ENCODE results near the gene ZNF554. TPM values are rescaled to one million over a fixed set of nuclear protein-coding genes. Genes with fewer than 3 reads are reported as not detected.

ZNF554 gene
- total RNA-seq, 1 donor from 2014 or later = 2.4 TPM

DNA sequence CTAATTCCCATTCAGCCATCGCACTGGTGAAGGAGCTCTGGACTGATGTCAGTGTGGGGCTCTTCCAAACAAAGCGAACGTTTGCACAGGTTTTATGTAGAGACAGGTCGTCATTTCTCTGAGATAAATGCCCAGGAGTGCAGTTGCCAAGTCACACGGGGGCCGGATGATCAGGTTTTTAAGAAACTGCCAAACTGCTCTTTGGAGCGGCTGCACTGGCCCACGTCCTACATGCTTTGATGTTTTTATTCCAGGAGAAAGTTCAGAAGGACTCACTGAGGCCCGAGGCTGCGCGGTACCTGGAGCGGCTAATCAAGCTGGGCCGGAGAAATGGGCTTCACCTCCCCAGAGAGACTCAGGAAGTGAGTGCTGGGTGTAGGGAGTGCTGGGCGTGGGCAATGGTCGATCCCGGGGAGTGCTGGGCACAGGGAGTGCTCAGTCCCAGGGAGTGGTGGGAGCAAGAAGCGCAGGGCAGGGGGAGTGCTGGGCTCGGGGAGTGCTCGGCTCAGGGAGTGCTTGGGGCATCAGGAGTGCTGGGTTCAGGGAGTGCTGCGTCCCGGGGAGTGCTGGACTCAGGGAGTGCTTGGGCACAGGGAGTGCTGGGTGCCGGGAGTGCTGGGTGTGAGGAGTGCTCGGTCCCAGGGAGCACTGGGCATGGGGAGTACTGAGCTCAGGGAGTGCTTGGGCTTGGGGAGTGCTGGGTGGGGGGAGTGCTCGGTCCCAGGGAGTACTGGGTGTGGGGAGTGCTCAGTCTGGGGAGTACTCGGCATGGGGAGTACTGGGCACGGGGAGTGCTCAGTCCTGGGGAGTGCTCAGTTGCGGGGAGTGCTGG lies 23.6 kb upstream of the ZNF554 start:
- Mint-ChIP-seq H3K9me3 (no peaks in the 10 kb centered on the region), H3K27me3 (ENCODE audit: low read depth) (no peaks in the 10 kb centered on the region), H3K27ac (no peak overlapping the region), H3K4me1 (ENCODE audit: low read depth) (no peaks in the 10 kb centered on the region), H3K36me3 (ENCODE audit: low read depth) (peaks cover 45% of the 10 kb centered on the region), H3K4me3 (ENCODE audit: low read depth) (no peak overlapping the region)
- intact Hi-C loops (cut with micrococcal nuclease) = no loop called here
- no peak for DNase-seq (ENCODE audit: low spot score)

DNA sequence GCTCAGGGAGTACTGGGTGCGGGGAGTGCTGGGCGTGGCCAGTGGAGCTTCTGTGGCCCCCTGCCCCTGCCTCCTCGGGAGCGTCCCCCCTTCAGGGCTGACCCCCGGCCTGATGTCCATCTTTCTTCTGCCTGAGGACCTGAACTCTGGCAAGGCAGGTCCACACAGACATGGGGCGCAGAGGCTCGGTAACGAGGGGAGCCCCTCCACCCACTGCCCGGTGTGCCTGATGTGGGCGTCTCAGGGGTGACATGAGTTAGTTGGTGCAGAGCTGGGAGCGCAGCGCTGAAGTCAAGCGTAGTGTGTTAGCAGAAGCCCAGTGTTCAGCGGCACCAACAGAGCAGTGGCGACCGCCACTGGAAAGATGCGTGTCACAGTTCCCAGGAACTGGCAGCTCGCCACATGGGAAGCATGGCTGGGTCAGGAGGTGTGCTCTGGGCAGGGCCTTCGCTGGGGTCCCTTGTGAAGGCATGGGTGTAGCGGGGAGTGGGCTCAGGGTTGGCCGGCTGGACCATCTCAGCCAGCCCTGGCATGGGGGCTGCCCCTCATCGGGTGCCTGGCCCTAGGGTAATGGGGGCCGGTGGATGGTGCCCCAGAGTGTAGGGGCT lies 22.9 kb upstream of the ZNF554 start:
- DNase-seq (ENCODE audit: low spot score) = no peak
- Mint-ChIP-seq H3K27me3 (ENCODE audit: low read depth) (no peaks in the 10 kb centered on the region), H3K9me3 (no peaks in the 10 kb centered on the region), H3K4me3 (ENCODE audit: low read depth) (no peak overlapping the region), H3K4me1 (ENCODE audit: low read depth) (no peaks in the 10 kb centered on the region), H3K27ac (no peak overlapping the region), H3K36me3 (ENCODE audit: low read depth) (peaks cover 48% of the 10 kb centered on the region)
- intact Hi-C loops (cut with micrococcal nuclease) = no loop called here

DNA sequence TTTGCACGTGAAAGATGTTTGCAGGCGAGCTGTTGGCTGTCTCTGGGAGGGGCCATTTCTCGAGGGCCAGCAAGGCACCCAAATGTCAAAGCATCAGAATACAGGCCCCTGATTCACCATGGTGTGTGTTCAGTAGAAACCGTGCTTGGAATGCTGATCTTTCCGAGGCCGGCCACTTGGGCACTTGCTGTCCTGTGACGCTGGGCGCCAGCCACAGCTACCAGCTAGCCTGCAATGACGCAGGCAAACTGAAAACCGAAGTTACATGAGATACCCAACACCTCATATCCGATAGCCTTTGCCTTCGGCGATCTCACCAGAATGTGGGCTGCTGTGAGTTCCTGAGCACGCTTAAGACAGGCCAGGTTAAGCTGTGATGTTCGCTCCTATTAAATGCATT lies 22.4 kb upstream of the ZNF554 start:
- Mint-ChIP-seq H3K27me3 (ENCODE audit: low read depth) (no peaks in the 10 kb centered on the region), H3K9me3 (no peaks in the 10 kb centered on the region), H3K27ac (no peak overlapping the region), H3K4me3 (ENCODE audit: low read depth) (no peak overlapping the region), H3K4me1 (ENCODE audit: low read depth) (no peaks in the 10 kb centered on the region), H3K36me3 (ENCODE audit: low read depth) (peaks cover 48% of the 10 kb centered on the region)
- intact Hi-C loops (cut with micrococcal nuclease) = no loop called here
- DNase-seq (ENCODE audit: low spot score) = no peak

DNA sequence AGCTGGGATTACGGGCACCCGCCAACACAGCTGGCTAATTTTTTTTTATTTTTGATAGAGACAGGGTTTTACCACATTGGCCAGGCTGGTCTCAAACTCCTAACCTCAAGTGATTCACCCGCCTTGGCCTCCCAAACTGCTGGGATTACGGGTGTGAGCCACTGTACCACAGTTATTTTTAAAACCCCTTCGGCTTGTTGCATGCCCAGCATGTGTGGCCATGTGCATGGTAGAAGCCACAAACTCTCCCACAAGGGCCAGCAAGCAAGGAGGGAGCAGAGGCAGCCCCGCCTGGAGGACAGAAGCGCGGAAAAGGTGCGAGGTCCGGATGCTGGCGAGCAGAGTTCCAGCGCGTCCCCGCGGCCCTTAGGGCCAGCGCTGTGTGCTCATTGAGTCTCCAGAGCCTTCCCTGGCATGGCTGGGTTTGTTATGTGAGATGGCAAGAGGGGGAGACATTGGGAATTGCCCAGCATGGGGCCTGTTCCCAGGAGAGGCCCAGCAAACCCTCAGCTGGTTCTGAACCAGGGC lies 21.4 kb upstream of the ZNF554 start:
- H3K27ac Mint-ChIP-seq = no peak overlapping the region
- H3K4me3 Mint-ChIP-seq (ENCODE audit: low read depth) = no peak overlapping the region
- no peaks in the 10 kb centered on the region for H3K9me3 Mint-ChIP-seq
- no peaks in the 10 kb centered on the region for H3K4me1 Mint-ChIP-seq (ENCODE audit: low read depth)
- no peak for DNase-seq (ENCODE audit: low spot score)
- intact Hi-C loops (cut with micrococcal nuclease) = no loop called here
- H3K36me3 Mint-ChIP-seq (ENCODE audit: low read depth) = peaks cover 50% of the 10 kb centered on the region
- no peaks in the 10 kb centered on the region for H3K27me3 Mint-ChIP-seq (ENCODE audit: low read depth)

DNA sequence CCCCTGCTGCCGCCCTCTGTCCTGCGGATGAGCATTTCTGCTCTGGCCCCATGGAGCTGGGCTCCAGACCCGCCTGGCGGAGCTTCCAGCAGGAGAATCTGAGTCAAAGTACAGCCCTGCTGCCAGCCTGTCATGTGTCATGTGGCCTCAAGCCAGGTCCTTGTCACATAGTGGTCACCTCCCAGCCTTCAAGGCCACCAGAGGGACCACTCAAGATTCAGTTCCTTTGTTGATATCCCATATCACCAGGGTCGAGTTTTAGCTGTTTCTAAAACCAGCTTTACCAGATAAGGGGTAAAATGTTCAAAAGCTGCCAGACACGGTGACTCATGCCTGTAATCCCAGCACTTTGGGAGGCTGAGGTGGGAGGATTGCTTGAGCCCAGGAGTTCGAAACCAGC lies 20.9 kb upstream of the ZNF554 start:
- Mint-ChIP-seq H3K27me3 (ENCODE audit: low read depth) (no peaks in the 10 kb centered on the region), H3K4me1 (ENCODE audit: low read depth) (no peaks in the 10 kb centered on the region), H3K27ac (no peak overlapping the region), H3K4me3 (ENCODE audit: low read depth) (no peak overlapping the region), H3K36me3 (ENCODE audit: low read depth) (peaks cover 49% of the 10 kb centered on the region), H3K9me3 (no peaks in the 10 kb centered on the region)
- intact Hi-C loops (cut with micrococcal nuclease) = no loop called here
- no peak for DNase-seq (ENCODE audit: low spot score)

DNA sequence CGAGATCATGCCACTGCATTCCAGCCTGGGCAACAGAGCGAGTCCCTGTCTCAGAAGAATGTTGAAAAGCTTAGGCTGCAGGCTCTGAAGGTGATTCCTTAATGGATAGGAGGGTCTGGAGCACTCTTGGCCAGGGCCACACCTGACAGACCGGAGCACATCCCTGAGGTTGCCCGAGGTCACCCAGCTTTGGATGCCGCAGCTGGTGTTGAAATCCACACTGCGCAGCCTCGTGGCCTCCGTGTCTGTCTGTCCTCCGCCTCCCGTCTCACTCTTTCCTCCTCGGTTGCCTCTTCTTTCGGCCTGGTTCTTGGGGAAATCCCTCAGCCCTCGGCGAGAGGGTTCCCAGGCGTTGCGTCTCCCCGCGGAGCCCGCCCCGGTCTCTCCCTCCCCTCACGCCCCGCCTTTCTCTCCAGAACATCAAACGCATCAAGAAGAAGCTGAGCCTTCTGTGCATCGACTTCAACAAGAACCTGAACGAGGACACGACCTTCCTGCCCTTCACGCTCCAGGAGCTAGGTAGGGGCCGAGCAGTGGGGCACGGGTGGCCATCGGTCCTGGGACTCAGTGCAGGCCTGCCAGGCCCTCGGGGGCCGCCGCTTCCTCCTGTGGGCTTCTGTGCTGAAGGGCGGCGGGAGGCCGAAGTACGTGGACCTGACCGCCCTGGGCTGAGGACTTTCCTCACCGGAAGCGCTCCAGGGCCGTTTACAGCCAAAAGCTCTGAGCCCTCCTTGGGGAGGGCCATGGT lies 20.2 kb upstream of the ZNF554 start:
- no peaks in the 10 kb centered on the region for H3K27me3 Mint-ChIP-seq (ENCODE audit: low read depth)
- intact Hi-C loops (cut with micrococcal nuclease) = no loop called here
- H3K4me1 Mint-ChIP-seq (ENCODE audit: low read depth) = no peaks in the 10 kb centered on the region
- no peak overlapping the region for H3K27ac Mint-ChIP-seq
- no peak overlapping the region for H3K4me3 Mint-ChIP-seq (ENCODE audit: low read depth)
- no peak for DNase-seq (ENCODE audit: low spot score)
- peaks cover 49% of the 10 kb centered on the region for H3K36me3 Mint-ChIP-seq (ENCODE audit: low read depth)
- H3K9me3 Mint-ChIP-seq = no peaks in the 10 kb centered on the region

DNA sequence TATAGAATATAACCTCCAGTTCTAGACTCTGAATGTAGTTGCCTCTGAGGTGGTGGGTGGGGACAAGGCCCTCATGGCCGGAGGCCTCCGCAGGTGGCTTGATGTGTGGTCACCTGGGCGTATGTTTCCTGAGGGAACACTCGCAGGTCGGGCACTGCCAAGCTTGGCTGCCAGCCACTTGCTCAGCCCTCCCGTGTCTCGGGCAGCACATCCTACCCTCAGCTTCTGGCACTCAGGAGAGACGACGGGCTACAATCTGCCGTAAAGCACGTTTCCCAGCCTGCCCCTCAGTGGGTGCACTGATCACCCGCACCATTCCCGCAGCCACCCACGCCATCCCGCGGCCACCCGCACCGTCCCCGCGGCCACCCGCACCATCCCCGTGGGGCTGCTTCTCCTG lies 19.2 kb upstream of the ZNF554 start:
- Mint-ChIP-seq H3K27me3 (ENCODE audit: low read depth) (no peaks in the 10 kb centered on the region), H3K36me3 (ENCODE audit: low read depth) (peaks cover 46% of the 10 kb centered on the region), H3K9me3 (no peaks in the 10 kb centered on the region), H3K4me3 (ENCODE audit: low read depth) (no peak overlapping the region), H3K27ac (no peak overlapping the region), H3K4me1 (ENCODE audit: low read depth) (no peaks in the 10 kb centered on the region)
- DNase-seq (ENCODE audit: low spot score) = no peak
- intact Hi-C loops (cut with micrococcal nuclease) = no loop called here

DNA sequence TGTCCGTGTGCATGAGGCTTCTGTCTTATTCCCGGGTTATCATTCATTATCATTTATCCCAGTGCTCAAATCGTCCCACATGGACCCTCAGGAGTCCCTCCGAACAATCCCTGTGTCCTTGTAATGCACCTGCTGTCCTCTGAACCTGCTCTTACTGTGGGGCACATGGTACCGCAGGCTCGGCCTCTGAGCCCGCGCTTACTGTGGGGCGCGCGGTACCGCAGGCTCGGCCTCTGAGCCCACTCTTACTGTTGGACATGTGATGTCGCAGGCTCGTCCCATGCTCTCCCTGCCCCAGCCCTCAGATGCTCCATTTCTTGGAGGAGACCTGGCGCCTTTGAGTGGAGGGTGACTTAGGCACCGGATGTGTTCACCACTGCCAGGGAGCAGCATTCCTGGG lies 16.8 kb upstream of the ZNF554 start:
- intact Hi-C loops (cut with micrococcal nuclease) = no loop called here
- no peaks in the 10 kb centered on the region for H3K27me3 Mint-ChIP-seq (ENCODE audit: low read depth)
- H3K36me3 Mint-ChIP-seq (ENCODE audit: low read depth) = peaks cover 34% of the 10 kb centered on the region
- no peak overlapping the region for H3K4me3 Mint-ChIP-seq (ENCODE audit: low read depth)
- H3K27ac Mint-ChIP-seq = no peak overlapping the region
- DNase-seq (ENCODE audit: low spot score) = no peak
- H3K4me1 Mint-ChIP-seq (ENCODE audit: low read depth) = no peaks in the 10 kb centered on the region
- no peaks in the 10 kb centered on the region for H3K9me3 Mint-ChIP-seq

DNA sequence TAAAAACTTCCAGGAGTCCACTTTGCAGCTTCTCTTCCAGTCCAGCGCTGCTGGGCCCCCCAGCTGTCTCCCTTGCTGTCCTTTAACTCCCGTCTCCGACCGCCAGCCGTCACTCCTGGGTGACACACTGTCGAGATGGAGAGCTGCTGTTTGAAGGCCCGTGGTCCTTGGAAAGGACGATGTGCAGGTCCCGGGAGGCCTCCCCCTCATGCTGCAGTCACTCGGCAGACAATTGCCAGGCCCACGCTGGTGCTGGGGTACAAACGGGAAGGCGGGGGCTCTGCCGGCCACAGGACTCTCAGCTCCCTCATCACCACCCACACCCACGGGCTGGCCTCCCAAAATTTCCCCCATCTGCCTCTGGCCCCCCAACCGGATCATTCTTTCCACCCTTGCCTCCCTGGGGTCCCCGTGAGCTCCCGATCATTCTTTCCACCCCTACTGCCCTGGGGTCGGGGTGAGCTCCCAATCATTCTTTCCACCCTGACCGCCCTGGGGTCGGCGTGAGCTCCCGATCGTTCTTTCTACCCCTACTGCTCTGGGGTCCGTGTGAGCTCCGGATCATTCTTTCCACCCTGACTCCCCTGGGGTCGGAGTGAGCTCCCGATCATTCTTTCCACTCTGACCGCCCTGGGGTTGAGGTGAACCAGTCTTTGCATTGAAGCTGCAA lies 16.0 kb upstream of the ZNF554 start:
- no peak overlapping the region for H3K4me3 Mint-ChIP-seq (ENCODE audit: low read depth)
- H3K27me3 Mint-ChIP-seq (ENCODE audit: low read depth) = no peaks in the 10 kb centered on the region
- DNase-seq (ENCODE audit: low spot score) = no peak
- intact Hi-C loops (cut with micrococcal nuclease) = no loop called here
- no peaks in the 10 kb centered on the region for H3K4me1 Mint-ChIP-seq (ENCODE audit: low read depth)
- H3K27ac Mint-ChIP-seq = no peak overlapping the region
- H3K36me3 Mint-ChIP-seq (ENCODE audit: low read depth) = peaks cover 35% of the 10 kb centered on the region
- H3K9me3 Mint-ChIP-seq = no peaks in the 10 kb centered on the region

DNA sequence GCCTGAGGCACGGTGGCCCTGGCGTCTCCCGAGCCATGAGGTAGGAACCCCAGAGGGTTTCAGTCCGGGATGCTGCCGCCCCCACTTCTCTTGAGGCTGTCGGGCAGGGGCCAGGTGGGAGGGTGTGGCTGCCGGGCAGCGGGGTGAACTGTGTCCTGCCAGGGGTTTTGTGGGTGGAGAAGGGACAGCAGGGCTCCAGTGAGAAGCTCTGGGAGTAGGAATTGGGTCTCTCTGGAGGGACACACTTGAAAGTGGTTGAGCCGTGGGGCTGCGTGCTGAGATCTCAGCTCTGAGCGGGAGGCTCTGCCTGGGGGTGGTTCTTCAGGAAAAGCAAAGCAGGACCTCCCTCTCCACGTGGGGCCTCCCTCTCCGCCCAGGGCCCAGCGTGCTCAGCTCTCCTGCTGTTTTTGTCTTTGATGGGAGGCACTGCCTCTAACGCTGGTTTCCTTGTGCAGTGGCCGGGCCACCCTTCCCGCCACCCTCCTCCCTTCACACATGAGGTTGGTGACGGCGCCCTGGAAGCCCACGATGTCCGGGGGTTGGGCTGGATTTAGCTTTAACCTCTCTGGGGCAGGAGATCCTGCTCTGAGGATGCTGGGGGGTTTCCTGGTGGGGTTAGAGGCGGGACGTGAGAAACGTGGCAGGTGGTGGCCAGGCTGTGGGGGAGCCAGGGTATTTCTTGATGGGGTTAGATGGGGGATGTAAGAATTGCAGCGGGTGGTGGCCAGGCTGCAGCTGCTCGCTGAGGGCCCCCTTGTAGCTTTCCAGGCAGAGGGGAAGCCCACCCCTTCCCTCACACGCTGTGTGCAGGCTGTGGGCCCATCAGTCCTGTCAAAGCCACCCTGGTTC lies 15.3 kb upstream of the ZNF554 start:
- Mint-ChIP-seq H3K9me3 (no peaks in the 10 kb centered on the region), H3K27ac (no peak overlapping the region), H3K36me3 (ENCODE audit: low read depth) (peaks cover 43% of the 10 kb centered on the region), H3K4me3 (ENCODE audit: low read depth) (no peak overlapping the region), H3K4me1 (ENCODE audit: low read depth) (no peaks in the 10 kb centered on the region), H3K27me3 (ENCODE audit: low read depth) (no peaks in the 10 kb centered on the region)
- no peak for DNase-seq (ENCODE audit: low spot score)
- intact Hi-C loops (cut with micrococcal nuclease) = no loop called here

DNA sequence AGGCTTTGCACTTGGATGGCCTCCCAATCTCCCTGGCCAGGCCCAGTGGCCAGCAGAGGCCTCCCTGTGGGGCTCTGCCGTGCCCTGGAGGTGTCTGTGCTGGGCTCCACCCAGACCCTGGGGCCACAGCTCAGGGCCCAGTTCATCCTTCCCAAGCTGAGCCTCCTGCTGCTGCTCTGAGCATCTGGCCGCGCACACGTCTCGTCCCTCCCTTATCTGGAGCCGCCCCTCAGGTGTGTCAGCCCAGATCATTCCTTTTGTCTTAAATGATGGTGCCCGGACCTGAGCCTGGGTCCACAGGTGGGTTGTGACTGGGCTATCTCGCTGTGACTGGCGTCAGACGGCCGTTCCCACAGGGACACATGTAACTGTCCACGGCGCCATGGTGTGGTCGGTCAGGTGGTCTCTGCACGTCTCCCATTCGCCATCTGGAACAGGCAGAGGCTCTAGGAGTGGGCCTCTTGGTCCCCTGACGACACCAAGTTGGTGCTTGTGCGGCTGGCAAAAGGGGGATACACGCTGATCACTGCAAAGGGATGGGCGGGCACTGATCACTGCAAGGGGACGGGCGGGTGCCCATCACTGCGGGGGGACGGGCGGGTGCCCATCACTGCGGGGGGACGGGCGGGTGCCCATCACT lies 14.3 kb upstream of the ZNF554 start:
- H3K27ac Mint-ChIP-seq = no peak overlapping the region
- H3K4me1 Mint-ChIP-seq (ENCODE audit: low read depth) = no peaks in the 10 kb centered on the region
- no peak overlapping the region for H3K4me3 Mint-ChIP-seq (ENCODE audit: low read depth)
- H3K36me3 Mint-ChIP-seq (ENCODE audit: low read depth) = peaks cover 45% of the 10 kb centered on the region
- no peaks in the 10 kb centered on the region for H3K27me3 Mint-ChIP-seq (ENCODE audit: low read depth)
- intact Hi-C loops (cut with micrococcal nuclease) = no loop called here
- no peaks in the 10 kb centered on the region for H3K9me3 Mint-ChIP-seq
- no peak for DNase-seq (ENCODE audit: low spot score)

Data from activated T-helper 2 cell treated with anti-CD3 and anti-CD28 coated beads, Interferon-gamma antibody, Interleukin-2, Interleukin-4, amounts not matched to agents 10 μg/mL and 5 μg/mL and 100 μg/mL, durations not matched to agents 14 hours and 24 hours and 36 hours (primary cell).